Measurements from ENCODE around the gene CDCP2. TPM values are rescaled to one million over a fixed set of nuclear protein-coding genes. Genes with fewer than 3 reads are reported as not detected.

Gene CDCP2
- total RNA-seq, 1 donor from 2014 or later, result not detected

GRCh38 chr1:54129858-54130257, 22.9 kb downstream of the CDCP2 start:
- Mint-ChIP-seq H3K4me1 (peaks cover 2% of the 10 kb centered on the region), H3K9me3 (no peaks in the 10 kb centered on the region), H3K27me3 (ENCODE audit: low read depth) (peaks cover 3% of the 10 kb centered on the region), H3K36me3 (ENCODE audit: low read depth) (no peaks in the 10 kb centered on the region), H3K4me3 (no peak overlapping the region), H3K27ac (ENCODE audit: unreplicated experiment) (no peak overlapping the region)
- no peak for TF ChIP-seq CTCF (conservative IDR thresholded peaks at IDR 0.05)
- no peak for DNase-seq (ENCODE audit: low read depth, low spot score)

- Mint-ChIP-seq H3K4me1 (peaks cover 7% of the 10 kb centered on the region), H3K27ac (ENCODE audit: unreplicated experiment) (peak overlapping the region; percentile 73), H3K36me3 (ENCODE audit: low read depth) (no peaks in the 10 kb centered on the region), H3K9me3 (no peaks in the 10 kb centered on the region), H3K27me3 (ENCODE audit: low read depth) (peaks cover 12% of the 10 kb centered on the region), H3K4me3 (no peak overlapping the region)
- no peak for DNase-seq (ENCODE audit: low read depth, low spot score)
- TF ChIP-seq CTCF (conservative IDR thresholded peaks at IDR 0.05), result no peak
Measured at GRCh38 chr1:54127594-54128300, 25.1 kb downstream of the CDCP2 start.

GRCh38 chr1:54126271-54126815, 26.5 kb downstream of the CDCP2 start:
- no peak overlapping the region for H3K4me3 Mint-ChIP-seq
- peaks cover 15% of the 10 kb centered on the region for H3K4me1 Mint-ChIP-seq
- no peak for TF ChIP-seq CTCF (conservative IDR thresholded peaks at IDR 0.05)
- no peak overlapping the region for H3K27ac Mint-ChIP-seq (ENCODE audit: unreplicated experiment)
- peaks cover 23% of the 10 kb centered on the region for H3K27me3 Mint-ChIP-seq (ENCODE audit: low read depth)
- no peaks in the 10 kb centered on the region for H3K36me3 Mint-ChIP-seq (ENCODE audit: low read depth)
- no peaks in the 10 kb centered on the region for H3K9me3 Mint-ChIP-seq
- DNase-seq (ENCODE audit: low read depth, low spot score), result no peak

- TF ChIP-seq CTCF (conservative IDR thresholded peaks at IDR 0.05), result peak; percentile 15
- Mint-ChIP-seq H3K27me3 (ENCODE audit: low read depth) (peaks cover 20% of the 10 kb centered on the region), H3K27ac (ENCODE audit: unreplicated experiment) (no peak overlapping the region), H3K36me3 (ENCODE audit: low read depth) (no peaks in the 10 kb centered on the region), H3K4me3 (no peak overlapping the region), H3K4me1 (peaks cover 16% of the 10 kb centered on the region), H3K9me3 (no peaks in the 10 kb centered on the region)
- DNase-seq (ENCODE audit: low read depth, low spot score), result no peak
Measured at GRCh38 chr1:54125386-54126070, 27.3 kb downstream of the CDCP2 start.

- Mint-ChIP-seq H3K36me3 (ENCODE audit: low read depth) (no peaks in the 10 kb centered on the region), H3K9me3 (no peaks in the 10 kb centered on the region), H3K4me1 (peaks cover 16% of the 10 kb centered on the region), H3K27me3 (ENCODE audit: low read depth) (peaks cover 20% of the 10 kb centered on the region), H3K4me3 (no peak overlapping the region), H3K27ac (ENCODE audit: unreplicated experiment) (no peak overlapping the region)
- DNase-seq (ENCODE audit: low read depth, low spot score), result no peak
- no peak for TF ChIP-seq CTCF (conservative IDR thresholded peaks at IDR 0.05)
Measured at GRCh38 chr1:54124906-54125305, 27.9 kb downstream of the CDCP2 start.

All from neural crest cell (in vitro differentiated cells).